ENCODE data around the gene C19orf85. TPM values are rescaled to one million over a fixed set of nuclear protein-coding genes. Genes with fewer than 3 reads are reported as not detected.
"Not testable (repeated sequence)": the region's sequence is repeated elsewhere in the genome, so short reads cannot be mapped to it uniquely, and the experiment has no call there.

C19orf85 gene
- total and polyA plus RNA-seq, 12 donors = not detected

- Histone ChIP-seq H3K9me3 (replicated peaks in 1 of 3) (no peaks in the 10 kb centered on the region), H3K27me3 (peaks cover 6% of the 10 kb centered on the region), H3K4me3 (no peak overlapping the region), H3K27ac (no peak overlapping the region), H3K4me1 (replicated peaks in 1 of 2) (no peaks in the 10 kb centered on the region), H3K36me3 (replicated peaks in 1 of 2) (no peaks in the 10 kb centered on the region)
- WGBS, 4 donors = 62 to 75% (median 69%) methylated on average over 2 of the region's 2 CpGs
- no peak for DNase-seq
- intact Hi-C loops (cut with DNase I) = no loop called here
- TF ChIP-seq POLR2A (IDR thresholded peaks at IDR 0.05) (no peak), CTCF (IDR thresholded peaks at IDR 0.05) (no peak)
Measured at GRCh38 chr19:55426042-55426441, 38.5 kb downstream of the C19orf85 start.

GRCh38 chr19:55424518-55424917 lies 40.0 kb downstream of the C19orf85 start:
- intact Hi-C loops (cut with DNase I) = no loop called here
- Histone ChIP-seq H3K36me3 (replicated peaks in 1 of 2) (no peaks in the 10 kb centered on the region), H3K4me3 (no peak overlapping the region), H3K27ac (no peak overlapping the region), H3K9me3 (replicated peaks in 1 of 3) (no peaks in the 10 kb centered on the region), H3K27me3 (no peaks in the 10 kb centered on the region), H3K4me1 (replicated peaks in 1 of 2) (no peaks in the 10 kb centered on the region)
- no peak for DNase-seq
- WGBS, 4 donors = 67 to 76% (median 72%) methylated on average over 2 to 3 of the region's 3 CpGs
- no peak for TF ChIP-seq CTCF (IDR thresholded peaks at IDR 0.05)
- TF ChIP-seq POLR2A (IDR thresholded peaks at IDR 0.05) = no peak

- H3K4me1 ChIP-seq (replicated peaks in 1 of 2) = no peaks in the 10 kb centered on the region
- no peaks in the 10 kb centered on the region for H3K36me3 ChIP-seq (replicated peaks in 1 of 2)
- no peak for TF ChIP-seq POLR2A (IDR thresholded peaks at IDR 0.05)
- TF ChIP-seq CTCF (IDR thresholded peaks at IDR 0.05) = no peak
- 68 to 74% (median 71%) methylated on average over 13 of the region's 13 CpGs for WGBS, 4 donors
- no peak overlapping the region for H3K27ac ChIP-seq
- H3K4me3 ChIP-seq = no peak overlapping the region
- no peaks in the 10 kb centered on the region for H3K9me3 ChIP-seq (replicated peaks in 1 of 3)
- intact Hi-C loops (cut with DNase I) = no loop called here
- DNase-seq = no peak
- H3K27me3 ChIP-seq = no peaks in the 10 kb centered on the region
Measured at GRCh38 chr19:55423225-55424005, 41.1 kb downstream of the C19orf85 start.

GRCh38 chr19:55421281-55421680 lies 43.3 kb downstream of the C19orf85 start:
- H3K4me3 ChIP-seq; H3K36me3 ChIP-seq (replicated peaks in 1 of 2); DNase-seq; H3K27me3 ChIP-seq; H3K9me3 ChIP-seq (replicated peaks in 1 of 3); intact Hi-C loops (cut with DNase I); H3K27ac ChIP-seq; H3K4me1 ChIP-seq (replicated peaks in 1 of 2): not testable (repeated sequence)
- WGBS, 4 donors = 46 to 64% (median 62%) methylated on average over 4 of the region's 4 CpGs

Measured in adrenal gland (tissue), 12 donors.